Measurements from ENCODE around the gene ASF1B. TPM values are rescaled to one million over a fixed set of nuclear protein-coding genes. Genes with fewer than 3 reads are reported as not detected.

Gene ASF1B
- total and polyA plus RNA-seq, 12 donors = 0.17 to 5.6 (median 0.63) TPM

GRCh38 chr19:14150041-14150769 is 13.8 kb upstream of the ASF1B start:
- intact Hi-C loops (cut with DNase I) = loop anchor here in 2 of 10 donors (5.0 to 10.0 kb wide), 3 partner anchors 55 to 197 kb away; partner anchors contain the start of gene ADGRL1 (in 1 of the 2)
- ATAC-seq (peak in 1 of 8 donors; percentile 20), DNase-seq (no peak)
- Histone ChIP-seq H3K4me1 (peaks cover 2 to 47% (median 32%) of the 10 kb centered on the region in 9 donors), H3K27me3 (no peaks in the 10 kb centered on the region), H3K9me3 (no peaks in the 10 kb centered on the region), H3K27ac (peak overlapping the region; percentile 27 to 90 (median 86)), H3K4me3 (peak overlapping the region in 9 of 10 donors; percentile 15 to 41 (median 31)), H3K36me3 (peaks cover 0 to 32% (median 6%) of the 10 kb centered on the region in 9 donors)
- 44 to 66% methylated on average over 10 of the region's 10 CpGs for WGBS, 2 donors
- TF ChIP-seq, protein P1, sequence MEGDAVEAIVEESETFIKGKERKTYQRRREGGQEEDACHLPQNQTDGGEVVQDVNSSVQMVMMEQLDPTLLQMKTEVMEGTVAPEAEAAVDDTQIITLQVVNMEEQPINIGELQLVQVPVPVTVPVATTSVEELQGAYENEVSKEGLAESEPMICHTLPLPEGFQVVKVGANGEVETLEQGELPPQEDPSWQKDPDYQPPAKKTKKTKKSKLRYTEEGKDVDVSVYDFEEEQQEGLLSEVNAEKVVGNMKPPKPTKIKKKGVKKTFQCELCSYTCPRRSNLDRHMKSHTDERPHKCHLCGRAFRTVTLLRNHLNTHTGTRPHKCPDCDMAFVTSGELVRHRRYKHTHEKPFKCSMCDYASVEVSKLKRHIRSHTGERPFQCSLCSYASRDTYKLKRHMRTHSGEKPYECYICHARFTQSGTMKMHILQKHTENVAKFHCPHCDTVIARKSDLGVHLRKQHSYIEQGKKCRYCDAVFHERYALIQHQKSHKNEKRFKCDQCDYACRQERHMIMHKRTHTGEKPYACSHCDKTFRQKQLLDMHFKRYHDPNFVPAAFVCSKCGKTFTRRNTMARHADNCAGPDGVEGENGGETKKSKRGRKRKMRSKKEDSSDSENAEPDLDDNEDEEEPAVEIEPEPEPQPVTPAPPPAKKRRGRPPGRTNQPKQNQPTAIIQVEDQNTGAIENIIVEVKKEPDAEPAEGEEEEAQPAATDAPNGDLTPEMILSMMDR (IDR thresholded peaks at IDR 0.05) = no peak

GRCh38 chr19:14149509-14149994 is 13.2 kb upstream of the ASF1B start:
- TF ChIP-seq, protein P1 (IDR thresholded peaks at IDR 0.05) = no peak
- Histone ChIP-seq H3K27me3 (no peaks in the 10 kb centered on the region), H3K27ac (peak overlapping the region; percentile 54 to 90 (median 86)), H3K4me1 (peaks cover 2 to 47% (median 32%) of the 10 kb centered on the region in 9 donors), H3K9me3 (no peaks in the 10 kb centered on the region), H3K36me3 (peaks cover 0 to 25% (median 0%) of the 10 kb centered on the region in 9 donors), H3K4me3 (peak overlapping the region in 9 of 10 donors; percentile 15 to 41 (median 31))
- intact Hi-C loops (cut with DNase I) = loop anchor here (2.0 to 10.0 kb wide), 11 partner anchors 47 to 335 kb away; partner anchors contain the start of genes DDX39A (in 2 of the 10) and ADGRL1 (in 1 of the 10)
- WGBS, 2 donors = 21 to 44% methylated on average over 21 of the region's 21 CpGs
- peak; percentile 49 to 82 (median 74) for ATAC-seq
- peak; percentile 77 to 87 for DNase-seq

DNA sequence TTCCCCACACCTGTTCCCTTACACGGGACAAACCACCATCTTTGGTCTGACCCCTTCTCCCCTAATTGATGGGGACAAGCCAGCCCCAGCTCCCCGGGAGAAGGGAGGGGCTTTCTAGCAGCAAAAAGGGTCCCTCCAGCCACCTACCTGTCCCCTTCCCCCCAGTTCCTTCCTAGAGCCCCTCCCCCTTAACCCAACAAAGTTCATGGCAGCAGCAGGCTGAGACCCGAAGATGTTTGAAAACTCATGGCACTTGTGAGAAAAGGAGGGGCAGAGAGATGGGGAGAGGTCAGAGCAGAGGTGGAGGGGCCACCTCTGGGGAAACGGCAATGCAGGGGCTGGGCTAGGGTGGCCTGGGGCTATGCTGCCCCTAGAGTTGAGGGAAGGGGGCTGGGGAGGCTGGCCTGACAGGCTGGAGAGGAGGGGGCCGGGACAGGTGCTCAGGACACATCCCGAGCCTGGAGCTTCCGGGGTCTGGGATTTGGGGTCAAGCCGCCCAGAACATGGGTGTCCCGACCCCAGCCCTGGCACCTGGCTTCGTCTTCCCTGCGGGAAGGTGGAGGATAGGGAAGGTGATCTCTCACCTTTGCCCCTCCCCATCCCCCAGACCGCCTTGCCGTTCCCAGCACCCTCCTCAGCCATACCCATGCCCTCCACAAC is 12.5 kb upstream of the ASF1B start:
- Histone ChIP-seq H3K4me3 (peak overlapping the region in 6 of 10 donors; percentile 15 to 41 (median 32)), H3K36me3 (peaks cover 0 to 22% (median 0%) of the 10 kb centered on the region in 9 donors), H3K4me1 (peaks cover 2 to 47% (median 32%) of the 10 kb centered on the region in 9 donors), H3K27ac (peak overlapping the region; percentile 54 to 90 (median 86)), H3K9me3 (no peaks in the 10 kb centered on the region), H3K27me3 (no peaks in the 10 kb centered on the region)
- DNase-seq (no peak), ATAC-seq (peak in 5 of 8 donors; percentile 3 to 23 (median 4))
- TF ChIP-seq, protein P1 (IDR thresholded peaks at IDR 0.05) = no peak
- intact Hi-C loops (cut with DNase I) = loop anchor here (1.0 to 10.0 kb wide), 12 partner anchors 48 to 336 kb away; partner anchors contain the start of genes DDX39A (in 2 of the 10) and ADGRL1 (in 1 of the 10)
- whole genome bisulfite sequencing, 2 donors = 70 to 73% methylated on average over 13 of the region's 13 CpGs

All from heart right ventricle (tissue), 16 donors.